ENCODE measurements around the gene SEC23A. TPM values are rescaled to one million over a fixed set of nuclear protein-coding genes. Genes with fewer than 3 reads are reported as not detected.

Gene SEC23A
- total and polyA plus RNA-seq, 2 experiments from 2014 or later = 192 to 246 TPM

DNA sequence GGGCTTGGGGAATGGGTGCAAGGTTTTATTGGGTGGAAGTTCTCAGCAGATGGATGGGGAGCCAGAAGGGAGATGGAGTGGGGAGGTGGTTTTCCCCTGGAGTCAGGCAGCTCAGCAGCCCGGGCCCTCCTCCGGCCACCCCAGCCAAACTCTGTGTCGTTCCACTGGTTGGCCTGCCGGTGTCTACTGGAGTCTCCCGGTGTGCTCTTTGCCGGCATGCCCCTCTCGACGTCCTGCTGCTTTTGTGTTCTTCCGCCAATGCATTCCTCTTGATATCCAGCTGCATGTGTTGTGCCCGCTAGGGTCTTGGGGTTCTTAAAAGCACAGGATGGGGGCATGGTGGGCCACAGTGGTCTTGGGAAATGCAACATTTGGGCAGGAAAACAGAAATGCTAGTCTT lies 72.8 kb downstream of the SEC23A start:
- in situ Hi-C loops (cut with MboI) = no loop called here
- DNase-seq = no peak
- TF ChIP-seq EZH2 (IDR thresholded peaks at IDR 0.05; ENCODE audit: insufficient read depth, poor library complexity, severe bottlenecking) = no peak
- TF ChIP-seq EZH2phosphoT487 (IDR thresholded peaks at IDR 0.05; ENCODE audit: insufficient read depth, low read depth) = no peak
- peaks cover 4% of the 10 kb centered on the region; the same call in 1 of the 2 replicates for H3K79me2 ChIP-seq (ENCODE audit: insufficient read depth)
- 95 to 98% methylated on average over 9 to 10 of the region's 10 CpGs for WGBS, 2 experiments (ENCODE audit: low coverage in 1 of 2, low lambda C conversion rate in 2 of 2, missing lambda C conversion rate in 2 of 2)
- no peak overlapping the region for H3K4me3 ChIP-seq
- H3K27me3 ChIP-seq (replicated peaks; ENCODE audit: insufficient read depth) = no peaks in the 10 kb centered on the region
- H3K36me3 ChIP-seq (ENCODE audit: low read depth) = peaks cover 50% of the 10 kb centered on the region
- no peaks in the 10 kb centered on the region for H4K20me1 ChIP-seq (ENCODE audit: insufficient read depth)
- no peaks in the 10 kb centered on the region for H3K9me3 ChIP-seq (ENCODE audit: low read depth)
- H3K4me1 ChIP-seq (ENCODE audit: insufficient read depth) = no peaks in the 10 kb centered on the region
- H3K27ac ChIP-seq = no peak overlapping the region
- no peak overlapping the region for H2AFZ ChIP-seq
- H3K4me2 ChIP-seq (ENCODE audit: unreplicated experiment) = no peak overlapping the region
- no peak overlapping the region for H3K9ac ChIP-seq
- no peaks in the 10 kb centered on the region for H3K9me2 ChIP-seq (ENCODE audit: insufficient read depth)
- peaks cover 50% of the 10 kb centered on the region for H3F3A ChIP-seq (ENCODE audit: insufficient read depth)

DNA sequence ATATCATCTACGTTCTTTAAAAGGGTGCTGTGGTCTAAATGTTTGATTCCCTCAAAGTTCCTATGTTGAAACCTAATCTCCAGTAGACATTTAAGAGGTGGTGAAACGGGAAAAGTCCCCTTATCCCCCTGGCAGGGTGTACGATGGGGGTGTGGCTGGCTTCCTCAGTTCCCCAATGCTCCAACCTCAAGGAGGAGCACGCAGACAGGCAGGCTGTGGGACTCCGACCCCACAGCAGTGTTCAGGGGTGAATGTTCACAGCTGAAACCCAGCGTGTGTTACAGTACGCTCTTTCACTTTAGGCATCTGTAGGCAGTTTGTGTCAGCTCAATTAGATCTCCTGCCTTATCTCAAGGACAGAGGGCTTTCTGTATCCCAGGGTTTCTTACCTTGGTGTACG lies 73.2 kb downstream of the SEC23A start:
- H3K4me1 ChIP-seq (ENCODE audit: insufficient read depth) = no peaks in the 10 kb centered on the region
- in situ Hi-C loops (cut with MboI) = no loop called here
- H3F3A ChIP-seq (ENCODE audit: insufficient read depth) = peaks cover 45% of the 10 kb centered on the region
- no peak overlapping the region for H2AFZ ChIP-seq
- no peak overlapping the region for H3K4me3 ChIP-seq
- no peak for TF ChIP-seq EZH2phosphoT487 (IDR thresholded peaks at IDR 0.05; ENCODE audit: insufficient read depth, low read depth)
- no peak for TF ChIP-seq EZH2 (IDR thresholded peaks at IDR 0.05; ENCODE audit: insufficient read depth, poor library complexity, severe bottlenecking)
- H3K27me3 ChIP-seq (replicated peaks; ENCODE audit: insufficient read depth) = no peaks in the 10 kb centered on the region
- no peak overlapping the region for H3K4me2 ChIP-seq (ENCODE audit: unreplicated experiment)
- no peaks in the 10 kb centered on the region for H3K9me2 ChIP-seq (ENCODE audit: insufficient read depth)
- H3K36me3 ChIP-seq (ENCODE audit: low read depth) = peaks cover 45% of the 10 kb centered on the region
- 98% methylated on average over 8 of the region's 8 CpGs for WGBS, 2 experiments (ENCODE audit: low coverage in 1 of 2, low lambda C conversion rate in 2 of 2, missing lambda C conversion rate in 2 of 2)
- H4K20me1 ChIP-seq (ENCODE audit: insufficient read depth) = no peaks in the 10 kb centered on the region
- no peak for DNase-seq
- no peaks in the 10 kb centered on the region for H3K9me3 ChIP-seq (ENCODE audit: low read depth)
- no peak overlapping the region for H3K9ac ChIP-seq
- H3K79me2 ChIP-seq (ENCODE audit: insufficient read depth) = peaks cover 8% of the 10 kb centered on the region; the same call in 1 of the 2 replicates
- H3K27ac ChIP-seq = no peak overlapping the region

DNA sequence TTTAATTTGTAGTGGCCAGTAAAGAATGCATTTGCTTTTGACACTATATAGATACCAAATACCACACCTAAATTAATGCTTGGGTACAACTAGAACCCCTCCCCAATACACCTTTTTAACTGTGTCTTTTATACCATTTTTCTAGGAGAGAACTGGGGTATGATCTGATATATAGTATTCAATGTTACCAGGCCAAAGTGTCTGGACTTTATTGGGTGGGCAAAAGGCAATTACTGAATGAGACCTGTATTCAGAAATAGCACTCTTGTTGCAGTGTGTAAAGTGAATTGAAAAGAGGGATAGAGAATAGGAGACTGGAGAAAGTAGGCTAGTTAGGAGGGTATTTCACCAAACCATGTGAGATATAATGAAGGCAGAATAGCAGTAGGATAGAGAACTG lies 74.4 kb downstream of the SEC23A start:
- Histone ChIP-seq H3K79me2 (ENCODE audit: insufficient read depth) (peaks cover 18% of the 10 kb centered on the region), H3K4me2 (ENCODE audit: unreplicated experiment) (no peak overlapping the region), H3K4me1 (ENCODE audit: insufficient read depth) (no peaks in the 10 kb centered on the region), H2AFZ (no peak overlapping the region), H3K4me3 (no peak overlapping the region), H3K27ac (no peak overlapping the region), H3K9me3 (ENCODE audit: low read depth) (no peaks in the 10 kb centered on the region), H3F3A (ENCODE audit: insufficient read depth) (peaks cover 37% of the 10 kb centered on the region), H3K9ac (no peak overlapping the region), H3K27me3 (replicated peaks; ENCODE audit: insufficient read depth) (no peaks in the 10 kb centered on the region), H3K9me2 (ENCODE audit: insufficient read depth) (no peaks in the 10 kb centered on the region), H4K20me1 (ENCODE audit: insufficient read depth) (no peaks in the 10 kb centered on the region), H3K36me3 (ENCODE audit: low read depth) (peaks cover 38% of the 10 kb centered on the region)
- DNase-seq = no peak
- in situ Hi-C loops (cut with MboI) = no loop called here
- TF ChIP-seq EZH2phosphoT487 (IDR thresholded peaks at IDR 0.05; ENCODE audit: insufficient read depth, low read depth) (no peak), EZH2 (IDR thresholded peaks at IDR 0.05; ENCODE audit: insufficient read depth, poor library complexity, severe bottlenecking) (no peak)

DNA sequence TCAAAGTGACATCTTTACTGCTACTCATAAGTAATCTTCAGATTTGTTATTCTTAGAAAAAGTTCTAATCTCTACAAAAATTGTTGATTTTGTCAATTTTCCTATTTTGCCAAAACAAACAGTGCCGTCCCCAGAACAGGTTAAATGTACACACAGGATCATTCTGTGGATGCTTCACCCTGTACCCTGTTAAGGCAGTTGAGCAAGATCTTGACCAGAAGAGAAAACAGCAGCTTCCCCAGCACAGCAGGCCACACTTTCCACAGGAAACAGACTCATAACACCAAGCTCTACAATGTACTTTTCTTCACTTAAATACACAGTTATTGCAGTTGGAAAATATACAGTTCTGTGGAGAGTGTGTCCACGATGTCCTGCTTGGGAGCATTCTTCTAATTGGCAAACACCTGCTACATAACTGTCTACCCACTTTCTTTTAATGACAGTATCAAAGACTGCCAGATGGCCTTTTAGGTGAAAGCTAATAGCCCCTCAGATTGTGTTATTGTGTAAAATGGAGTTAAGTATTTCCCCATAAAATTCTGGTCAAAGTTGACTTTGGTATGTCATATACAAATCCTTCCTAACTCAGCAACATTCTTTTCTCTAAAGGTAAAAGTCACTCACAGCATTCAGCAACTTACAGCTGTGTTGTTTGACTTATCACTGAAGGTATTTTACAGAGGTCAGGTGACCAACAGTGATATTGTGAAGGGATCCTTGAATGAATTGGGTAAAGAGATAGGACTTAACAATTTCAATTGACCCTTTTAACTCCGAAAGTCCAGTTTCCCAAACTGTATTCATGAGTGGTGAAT lies 77.0 kb downstream of the SEC23A start:
- H2AFZ ChIP-seq = no peak overlapping the region
- H3K4me3 ChIP-seq = no peak overlapping the region
- peaks cover 23% of the 10 kb centered on the region for H3K79me2 ChIP-seq (ENCODE audit: insufficient read depth)
- in situ Hi-C loops (cut with MboI) = no loop called here
- H3K27me3 ChIP-seq (replicated peaks; ENCODE audit: insufficient read depth) = no peaks in the 10 kb centered on the region
- no peak overlapping the region for H3K27ac ChIP-seq
- TF ChIP-seq EZH2phosphoT487 (IDR thresholded peaks at IDR 0.05; ENCODE audit: insufficient read depth, low read depth) (no peak), EZH2 (IDR thresholded peaks at IDR 0.05; ENCODE audit: insufficient read depth, poor library complexity, severe bottlenecking) (no peak)
- no peak overlapping the region for H3K9ac ChIP-seq
- no peaks in the 10 kb centered on the region for H3K4me1 ChIP-seq (ENCODE audit: insufficient read depth)
- H3K4me2 ChIP-seq (ENCODE audit: unreplicated experiment) = no peak overlapping the region
- WGBS, 2 experiments (ENCODE audit: low coverage in 1 of 2, low lambda C conversion rate in 2 of 2, missing lambda C conversion rate in 2 of 2) = 99 to 100% methylated on average over 3 of the region's 3 CpGs
- H3F3A ChIP-seq (ENCODE audit: insufficient read depth) = peaks cover 25% of the 10 kb centered on the region; the same call in 1 of the 2 replicates
- H4K20me1 ChIP-seq (ENCODE audit: insufficient read depth) = no peaks in the 10 kb centered on the region
- peak; percentile 5 for DNase-seq
- H3K9me3 ChIP-seq (ENCODE audit: low read depth) = no peaks in the 10 kb centered on the region
- peaks cover 12% of the 10 kb centered on the region; the same call in 1 of the 2 replicates for H3K36me3 ChIP-seq (ENCODE audit: low read depth)
- no peaks in the 10 kb centered on the region for H3K9me2 ChIP-seq (ENCODE audit: insufficient read depth)

All from GM23248 (cell line).